Gastrocnemius medialis (tissue), 4 donors: ENCODE results near the gene DONSON. TPM values are rescaled to one million over a fixed set of nuclear protein-coding genes. Genes with fewer than 3 reads are reported as not detected.

Source experiments
- ATAC-seq, 2 donors: fragments of 150-250 bp; one replicate each; pipeline ENCODE4 v1.9.1; 2016
- DNase-seq, 2 donors: peaks; one replicate each; pipeline ENCODE4 v3.0.0-alpha.2; 2019
- H3K27ac ChIP-seq, 4 donors: fragments of 200-600 bp; sonication (generic); 1 replicate in 1 of 4; 2 replicates in 3 of 4; pipeline ENCODE4 v1.5.1; 2016 to 2018; ENCODE audit warnings: mild to moderate bottlenecking in 2 of 4, moderate library complexity in 1 of 4
- H3K27me3 ChIP-seq, 3 donors: fragments of 200-600 bp; sonication (generic) in 2 of 3; 1 replicate in 1 of 3; 2 replicates in 2 of 3; pipeline versions ENCODE4 v1.5.1 to v1.6.0; 2016 to 2019; ENCODE audit warnings: mild to moderate bottlenecking in 1 of 3, moderate library complexity in 1 of 3
- H3K36me3 ChIP-seq, 2 donors: fragments of 200-600 bp; sonication (generic) in 1 of 2; one replicate each; pipeline ENCODE4 v1.5.1; 2017 to 2018
- H3K4me1 ChIP-seq, 2 donors: fragments of 200-600 bp; sonication (generic) in 1 of 2; one replicate each; pipeline ENCODE4 v1.5.1; 2016 to 2017; ENCODE audit warnings: mild to moderate bottlenecking in 2 of 2
- H3K4me3 ChIP-seq, 4 donors: fragments of 200-600 bp; sonication (generic) in 3 of 4; 1 replicate in 1 of 4; 2 replicates in 3 of 4; pipeline ENCODE4 v1.5.1; 2016 to 2019; ENCODE audit warnings: mild to moderate bottlenecking in 2 of 4
- H3K9me3 ChIP-seq, 3 donors: fragments of 200-600 bp; sonication (generic) in 2 of 3; 1 replicate in 1 of 3; 2 replicates in 2 of 3; pipeline ENCODE4 v1.5.1; 2016 to 2019
- POLR2A ChIP-seq, 2 donors: fragments of 450-650 bp; IDR thresholded peaks; one replicate each; pipeline ENCODE4 v1.6.1; 2017; ENCODE audit warnings: antibody characterized with exemption in 2 of 2, mild to moderate bottlenecking in 2 of 2, moderate library complexity in 2 of 2
- in situ Hi-C, 4 donors: fragments of 200-750 bp; cut with MboI; loops; one replicate each; pipeline versions ENCODE4 v1.15.0 to v1.8.0; 2017; ENCODE audit warnings: low sequenced_read_pairs in 4 of 4
- intact Hi-C: fragments of 100-400 bp; cut with DNase I; formaldehyde crosslinking; loops from one replicate; pipeline ENCODE4 v1.15.1; 2023; ENCODE audit warnings: low total_unique reads
- total RNA-seq, 4 donors: library from RNA; depleted of rRNA; stranded (reverse); fragments of >200 nt; gene quantifications; one replicate each; pipeline versions ENCODE4 v1.1.0 to v1.2.3, GENCODE V29; 2016
- TF ChIP-seq, protein P1 (sequence below), 5 experiments: fragments of 450-650 bp in 3 of 5; fragments of 200-600 bp in 2 of 5; sonication (generic) in 2 of 5; IDR thresholded peaks in 4 of 5; conservative IDR thresholded peaks in 1 of 5; 1 replicate in 4 of 5; 2 replicates in 1 of 5; pipeline ENCODE4 v1.5.1; 2016 to 2019; ENCODE audit warnings: antibody characterized with exemption in 5 of 5, mild to moderate bottlenecking in 3 of 5, moderate library complexity in 3 of 5

The DONSON gene
- total RNA-seq, 4 donors from 2014 or later = 3.6 to 5.3 (median 4.2) TPM

DNA sequence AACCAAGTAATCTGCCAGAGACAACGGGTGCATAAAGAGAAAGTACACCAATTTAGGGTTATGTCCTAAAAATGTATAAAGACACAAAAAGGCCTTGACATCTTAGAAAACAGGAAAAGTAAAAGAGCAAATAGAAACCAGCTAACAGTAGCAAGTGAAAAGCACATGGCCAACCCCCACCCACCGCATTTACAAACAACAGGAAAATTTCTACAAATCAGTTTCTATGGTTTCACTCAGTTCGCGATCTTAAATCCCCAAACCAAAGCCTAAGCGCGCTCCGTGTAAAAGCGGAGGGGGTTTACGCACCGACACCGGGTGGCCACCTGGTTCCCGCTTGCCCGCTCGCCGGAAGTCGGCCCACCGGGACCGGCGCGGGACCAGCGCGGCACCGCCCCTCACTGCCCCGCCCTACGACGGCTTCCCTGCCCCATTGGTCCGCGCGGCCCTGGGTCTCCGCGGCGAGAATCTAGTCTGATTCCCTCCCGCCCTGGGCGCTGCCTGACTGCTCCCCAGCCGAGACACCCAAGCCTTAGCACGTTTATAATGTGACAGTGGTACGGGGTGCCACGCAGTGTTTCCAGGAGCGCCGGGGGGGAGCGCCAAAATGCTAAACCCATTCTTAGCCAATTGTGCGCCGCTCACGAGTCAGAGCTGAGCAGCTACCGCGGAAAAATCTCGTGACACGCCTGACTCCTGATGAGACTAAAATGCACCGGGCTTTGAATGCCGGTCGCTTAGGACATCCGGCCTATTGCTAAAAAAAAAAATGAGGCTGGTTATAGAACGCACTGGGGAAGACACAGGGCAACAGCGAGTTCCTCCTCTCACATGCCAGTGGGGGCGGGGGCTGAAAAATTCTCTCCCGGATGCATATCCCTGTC, 46.5 kb downstream of the DONSON start, which contains the start of gene GART:
Gene GART, minus strand, starts transcription at position 362 of the 884 bp plus-strand sequence. CDS start 2,802 bp downstream, outside the sequence.
- TF ChIP-seq, protein P1, sequence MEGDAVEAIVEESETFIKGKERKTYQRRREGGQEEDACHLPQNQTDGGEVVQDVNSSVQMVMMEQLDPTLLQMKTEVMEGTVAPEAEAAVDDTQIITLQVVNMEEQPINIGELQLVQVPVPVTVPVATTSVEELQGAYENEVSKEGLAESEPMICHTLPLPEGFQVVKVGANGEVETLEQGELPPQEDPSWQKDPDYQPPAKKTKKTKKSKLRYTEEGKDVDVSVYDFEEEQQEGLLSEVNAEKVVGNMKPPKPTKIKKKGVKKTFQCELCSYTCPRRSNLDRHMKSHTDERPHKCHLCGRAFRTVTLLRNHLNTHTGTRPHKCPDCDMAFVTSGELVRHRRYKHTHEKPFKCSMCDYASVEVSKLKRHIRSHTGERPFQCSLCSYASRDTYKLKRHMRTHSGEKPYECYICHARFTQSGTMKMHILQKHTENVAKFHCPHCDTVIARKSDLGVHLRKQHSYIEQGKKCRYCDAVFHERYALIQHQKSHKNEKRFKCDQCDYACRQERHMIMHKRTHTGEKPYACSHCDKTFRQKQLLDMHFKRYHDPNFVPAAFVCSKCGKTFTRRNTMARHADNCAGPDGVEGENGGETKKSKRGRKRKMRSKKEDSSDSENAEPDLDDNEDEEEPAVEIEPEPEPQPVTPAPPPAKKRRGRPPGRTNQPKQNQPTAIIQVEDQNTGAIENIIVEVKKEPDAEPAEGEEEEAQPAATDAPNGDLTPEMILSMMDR (IDR thresholded peaks at IDR 0.05 in 4 of 5, conservative IDR thresholded peaks at IDR 0.05 in 1 of 5) = no peak
- TF ChIP-seq POLR2A (IDR thresholded peaks at IDR 0.05) = peak; percentile 30 to 83
- DNase-seq = peak; percentile 78 to 81
- H3K36me3 ChIP-seq = peaks cover 0 to 23% of the 10 kb centered on the region in 2 donors
- H3K27me3 ChIP-seq = no peaks in the 10 kb centered on the region
- no peaks in the 10 kb centered on the region for H3K9me3 ChIP-seq
- H3K4me1 ChIP-seq = peaks cover 31 to 38% of the 10 kb centered on the region in 2 donors
- in situ Hi-C loops = loop anchor here in 1 of 4 donors (25.0 kb wide), 1 partner anchor 780 kb away; the partner anchor contains the start of gene PAXBP1
- peak within 1 kb of the TSS; percentile 71 to 85 (median 79) for H3K4me3 ChIP-seq
- ATAC-seq = peak; percentile 70 to 76
- peak within 1 kb of the TSS; percentile 95 to 99 (median 99) for H3K27ac ChIP-seq
- intact Hi-C loops = loop anchor here (1.0 to 5.0 kb wide), 4 partner anchors 47 to 770 kb away; partner anchors contain the start of genes DNAJC28, DONSON, ITSN1 and PAXBP1

DNA sequence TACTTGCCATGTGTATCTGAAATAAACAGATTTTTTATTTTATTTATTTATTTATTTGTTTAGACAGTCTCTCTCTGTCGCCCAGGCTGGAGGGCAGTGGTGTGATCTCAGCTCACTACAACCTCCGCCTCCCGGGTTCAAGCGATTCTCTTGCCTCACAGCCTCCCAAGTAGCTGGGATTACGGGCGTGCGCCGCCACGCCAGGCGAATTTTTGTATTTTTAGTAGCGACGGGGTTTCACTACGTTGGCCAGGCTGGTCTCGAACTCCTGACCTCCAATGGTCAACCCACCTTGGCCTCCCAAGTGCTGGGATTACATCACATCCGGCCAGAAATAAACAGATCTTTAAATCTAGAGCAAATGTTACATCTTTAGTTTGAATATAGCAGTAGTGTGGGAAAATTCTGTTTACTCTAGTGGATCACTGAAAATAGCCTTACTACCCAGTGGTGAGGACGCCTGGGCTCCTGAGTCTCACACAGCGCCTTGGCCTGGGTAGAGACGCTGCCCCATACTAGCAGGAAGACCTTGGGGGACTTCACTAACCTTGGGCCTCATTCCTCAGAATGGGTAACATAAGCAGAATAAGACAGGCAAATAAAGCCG, 47.3 kb downstream of the DONSON start:
- Histone ChIP-seq H3K27me3 (no peaks in the 10 kb centered on the region), H3K36me3 (peaks cover 0 to 25% of the 10 kb centered on the region in 2 donors), H3K4me3 (peak overlapping the region; percentile 71 to 85 (median 79)), H3K4me1 (peaks cover 31 to 34% of the 10 kb centered on the region in 2 donors), H3K27ac (peak overlapping the region; percentile 95 to 99 (median 99)), H3K9me3 (no peaks in the 10 kb centered on the region)
- in situ Hi-C loops = loop anchor here in 1 of 4 donors (25.0 kb wide), 1 partner anchor 779 kb away; the partner anchor contains the start of gene PAXBP1
- ATAC-seq (no peak), DNase-seq (no peak)
- intact Hi-C loops = loop anchor here (5.0 kb wide), 1 partner anchor 769 kb away; the partner anchor contains the start of gene PAXBP1
- no peak for TF ChIP-seq POLR2A (IDR thresholded peaks at IDR 0.05)
- TF ChIP-seq, protein P1 (IDR thresholded peaks at IDR 0.05 in 4 of 5, conservative IDR thresholded peaks at IDR 0.05 in 1 of 5) = no peak

DNA sequence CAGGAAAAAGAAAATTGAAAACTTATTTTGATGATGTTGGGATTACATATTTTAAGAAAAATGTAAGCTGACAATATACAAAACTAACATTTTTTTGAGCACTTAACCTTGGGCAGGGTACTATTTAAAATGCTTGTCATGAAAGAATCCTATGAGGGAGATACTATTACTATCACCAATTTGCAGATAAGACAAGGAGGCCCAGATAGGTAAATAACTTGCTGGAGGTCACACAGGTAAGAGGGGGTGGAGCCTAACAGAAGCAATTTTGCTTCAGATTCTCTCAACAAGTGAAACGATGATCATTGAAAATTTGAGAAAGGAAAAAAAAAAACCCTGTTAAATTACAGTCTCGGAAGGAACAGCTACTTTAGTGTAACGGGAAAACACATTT, 47.8 kb downstream of the DONSON start:
- ATAC-seq = no peak
- H3K36me3 ChIP-seq = peaks cover 0 to 30% of the 10 kb centered on the region in 2 donors
- in situ Hi-C loops (loop anchor here in 1 of 4 donors (25.0 kb wide), 1 partner anchor 778 kb away; the partner anchor contains the start of gene PAXBP1), intact Hi-C loops (loop anchor here (5.0 kb wide), 1 partner anchor 768 kb away; the partner anchor contains the start of gene PAXBP1)
- no peaks in the 10 kb centered on the region for H3K27me3 ChIP-seq
- no peak for TF ChIP-seq POLR2A (IDR thresholded peaks at IDR 0.05)
- TF ChIP-seq, protein P1 (IDR thresholded peaks at IDR 0.05 in 4 of 5, conservative IDR thresholded peaks at IDR 0.05 in 1 of 5) = no peak
- no peaks in the 10 kb centered on the region for H3K9me3 ChIP-seq
- no peak for DNase-seq
- H3K4me1 ChIP-seq = peaks cover 26 to 29% of the 10 kb centered on the region in 2 donors
- H3K27ac ChIP-seq = peak overlapping the region; percentile 95 to 99 (median 99)
- peak overlapping the region in 2 of 4 donors; percentile 71 to 77 for H3K4me3 ChIP-seq

DNA sequence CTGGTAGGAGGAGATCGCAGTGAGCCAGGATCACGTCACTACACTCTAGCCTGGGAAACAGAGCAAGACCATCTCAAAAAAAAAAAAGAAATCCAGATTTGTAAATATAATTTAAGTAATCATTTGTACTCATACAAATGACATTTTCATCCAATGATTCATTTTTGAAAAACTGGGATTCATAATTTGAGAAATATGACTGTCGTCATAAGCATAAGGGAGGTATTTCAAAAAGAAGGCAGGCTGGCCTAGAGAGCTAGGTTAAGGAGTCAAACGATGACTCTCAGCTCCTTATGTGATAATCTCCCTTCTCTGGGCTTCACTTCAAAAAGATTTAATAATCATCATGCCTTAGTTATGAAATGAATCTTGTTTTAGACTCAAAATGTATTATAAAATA, 48.9 kb downstream of the DONSON start:
- TF ChIP-seq POLR2A (IDR thresholded peaks at IDR 0.05) = no peak
- intact Hi-C loops (loop anchor here (5.0 kb wide), 1 partner anchor 767 kb away; the partner anchor contains the start of gene PAXBP1), in situ Hi-C loops (loop anchor here in 1 of 4 donors (25.0 kb wide), 1 partner anchor 777 kb away; the partner anchor contains the start of gene PAXBP1)
- ATAC-seq = no peak
- Histone ChIP-seq H3K27me3 (no peaks in the 10 kb centered on the region), H3K9me3 (no peaks in the 10 kb centered on the region), H3K4me3 (no peak overlapping the region), H3K36me3 (peaks cover 0 to 41% of the 10 kb centered on the region in 2 donors), H3K27ac (no peak overlapping the region), H3K4me1 (peaks cover 15 to 18% of the 10 kb centered on the region in 2 donors)
- DNase-seq = no peak
